Loucy (cell line): Measurements from ENCODE around the gene FAM83B.

Source experiments
- H2AFZ ChIP-seq: fragments of 200-600 bp; sonication (generic); 2 replicates; pipeline ENCODE4 v1.6.0; 2016; ENCODE audit warnings: antibody characterized with exemption, mild to moderate bottlenecking, low read length, moderate library complexity
- H3F3A ChIP-seq: fragments of 200-600 bp; 2 replicates; pipeline ENCODE4 v1.6.0; 2016; ENCODE audit warnings: antibody characterized with exemption, low read depth, mild to moderate bottlenecking
- H3K27me3 ChIP-seq: fragments of 200-600 bp; sonication (generic); 2 replicates; pipeline ENCODE4 v1.6.1; 2014; ENCODE audit warnings: low read length, mild to moderate bottlenecking; ENCODE audit not compliant: insufficient read depth, poor library complexity, severe bottlenecking
- H3K36me3 ChIP-seq: fragments of 200-600 bp; sonication (generic); 2 replicates; pipeline ENCODE4 v1.6.1; 2016; ENCODE audit warnings: low read length; ENCODE audit not compliant: insufficient read depth
- H3K4me1 ChIP-seq: fragments of 200-600 bp; sonication (generic); 2 replicates; pipeline ENCODE4 v1.5.1; 2014; ENCODE audit warnings: low read length, mild to moderate bottlenecking; ENCODE audit not compliant: insufficient read depth, poor library complexity, severe bottlenecking
- H3K4me2 ChIP-seq: fragments of 200-600 bp; sonication (generic); 2 replicates; pipeline ENCODE4 v1.6.0; 2014; ENCODE audit warnings: antibody characterized with exemption, low read length, low read depth, mild to moderate bottlenecking; ENCODE audit not compliant: poor library complexity, severe bottlenecking
- H3K4me3 ChIP-seq: fragments of 200-600 bp; sonication (generic); 2 replicates; pipeline ENCODE4 v1.5.1; 2014; ENCODE audit warnings: low read length, mild to moderate bottlenecking, mixed read lengths; ENCODE audit not compliant: poor library complexity, severe bottlenecking
- H3K79me2 ChIP-seq: fragments of 200-600 bp; sonication (generic); 2 replicates; pipeline ENCODE4 v1.6.1; 2014; ENCODE audit warnings: low read length; ENCODE audit not compliant: insufficient read depth
- H3K9ac ChIP-seq: fragments of 200-600 bp; sonication (generic); 2 replicates; pipeline ENCODE4 v1.6.0; 2014; ENCODE audit warnings: mild to moderate bottlenecking, low read depth, low read length, moderate library complexity; ENCODE audit not compliant: poor library complexity, severe bottlenecking
- H3K9me2 ChIP-seq: fragments of 200-600 bp; sonication (generic); replicated peaks from 2 replicates; pipeline ENCODE4 v1.6.1; 2016; ENCODE audit warnings: low read depth, low read length, mixed read lengths
- H3K9me3 ChIP-seq: fragments of 200-600 bp; sonication (generic); 2 replicates; pipeline ENCODE4 v1.6.1; 2014; ENCODE audit warnings: mild to moderate bottlenecking, antibody characterized with exemption, low read length, low read depth; ENCODE audit not compliant: insufficient read depth
- H4K20me1 ChIP-seq: fragments of 200-600 bp; sonication (generic); 2 replicates; pipeline ENCODE4 v1.6.0; 2014; ENCODE audit warnings: antibody characterized with exemption, low read length, mild to moderate bottlenecking; ENCODE audit not compliant: insufficient read depth, poor library complexity, severe bottlenecking
- CTCF ChIP-seq: fragments of 200-600 bp; sonication (generic); conservative IDR thresholded peaks from 2 replicates; pipeline ENCODE4 v1.5.1; 2014; ENCODE audit warnings: mild to moderate bottlenecking, antibody characterized with exemption, low read length
- EZH2phosphoT487 ChIP-seq: fragments of 200-600 bp; IDR thresholded peaks from 2 replicates; pipeline ENCODE4 v1.6.1; 2018; ENCODE audit warnings: antibody characterized with exemption, mild to moderate bottlenecking, moderate library complexity, borderline replicate concordance

FAM83B gene

GRCh38 chr6:54847799-54848597 is 1.4 kb downstream of the FAM83B start:
- H2AFZ ChIP-seq, result no peak overlapping the region
- H3K27me3 ChIP-seq, result no peaks in the 10 kb centered on the region
- no peak overlapping the region for H3K9ac ChIP-seq
- no peaks in the 10 kb centered on the region for H3F3A ChIP-seq
- no peaks in the 10 kb centered on the region for H3K9me3 ChIP-seq
- TF ChIP-seq EZH2phosphoT487 (no peak), CTCF (no peak)
- H3K4me3 ChIP-seq, result no peak overlapping the region
- no peak overlapping the region for H3K4me2 ChIP-seq
- no peaks in the 10 kb centered on the region for H3K9me2 ChIP-seq
- H3K36me3 ChIP-seq, result no peaks in the 10 kb centered on the region
- no peaks in the 10 kb centered on the region for H3K4me1 ChIP-seq
- H4K20me1 ChIP-seq, result no peaks in the 10 kb centered on the region
- H3K79me2 ChIP-seq, result no peaks in the 10 kb centered on the region

- Histone ChIP-seq H2AFZ (no peak overlapping the region), H3K27me3 (no peaks in the 10 kb centered on the region), H3K36me3 (no peaks in the 10 kb centered on the region), H3K4me1 (no peaks in the 10 kb centered on the region), H3K9me3 (no peaks in the 10 kb centered on the region), H3K4me3 (no peak overlapping the region), H3K79me2 (no peaks in the 10 kb centered on the region), H4K20me1 (no peaks in the 10 kb centered on the region), H3K9me2 (no peaks in the 10 kb centered on the region), H3F3A (no peaks in the 10 kb centered on the region), H3K9ac (no peak overlapping the region), H3K4me2 (no peak overlapping the region)
- TF ChIP-seq EZH2phosphoT487 (no peak), CTCF (no peak)
Observed at GRCh38 chr6:54850114-54850513, 3.5 kb downstream of the FAM83B start.

GRCh38 chr6:54856129-54856528 is 9.6 kb downstream of the FAM83B start:
- H3K36me3 ChIP-seq, result no peaks in the 10 kb centered on the region
- H4K20me1 ChIP-seq, result no peaks in the 10 kb centered on the region
- H3K9me2 ChIP-seq, result no peaks in the 10 kb centered on the region
- no peaks in the 10 kb centered on the region for H3K79me2 ChIP-seq
- H3K9me3 ChIP-seq, result no peaks in the 10 kb centered on the region
- no peak overlapping the region for H3K4me3 ChIP-seq
- H3F3A ChIP-seq, result no peaks in the 10 kb centered on the region
- H3K4me2 ChIP-seq, result no peak overlapping the region
- no peaks in the 10 kb centered on the region for H3K27me3 ChIP-seq
- H3K4me1 ChIP-seq, result no peaks in the 10 kb centered on the region
- TF ChIP-seq CTCF (no peak), EZH2phosphoT487 (no peak)
- no peak overlapping the region for H3K9ac ChIP-seq
- H2AFZ ChIP-seq, result no peak overlapping the region
